Upper lobe of left lung (tissue), 4 donors: ENCODE data around the gene NCK2.

Experiments
- EP300 ChIP-seq, 4 donors: sonication (generic); formaldehyde crosslinking; IDR thresholded peaks; one replicate each; pipeline ENCODE4 v1.5.1; 2017; ENCODE audit warnings: antibody characterized with exemption in 4 of 4, control low read depth in 2 of 4
- POLR2A ChIP-seq, 4 donors: fragments of 450-650 bp; IDR thresholded peaks; one replicate each; pipeline ENCODE4 v1.5.1; 2016 to 2017; ENCODE audit warnings: antibody characterized with exemption in 4 of 4, mild to moderate bottlenecking in 2 of 4
- POLR2AphosphoS5 ChIP-seq, 2 donors: sonication (generic); formaldehyde crosslinking; IDR thresholded peaks; one replicate each; pipeline ENCODE4 v1.5.1; 2017; ENCODE audit warnings: antibody characterized with exemption in 2 of 2
- TF ChIP-seq, protein P1 (sequence below), 6 experiments: fragments of 450-650 bp in 4 of 6; fragments of 200-600 bp in 2 of 6; sonication (generic) in 2 of 6; IDR thresholded peaks; one replicate each; pipeline ENCODE4 v1.5.1; 2016 to 2019; ENCODE audit warnings: antibody characterized with exemption in 6 of 6

DNA sequence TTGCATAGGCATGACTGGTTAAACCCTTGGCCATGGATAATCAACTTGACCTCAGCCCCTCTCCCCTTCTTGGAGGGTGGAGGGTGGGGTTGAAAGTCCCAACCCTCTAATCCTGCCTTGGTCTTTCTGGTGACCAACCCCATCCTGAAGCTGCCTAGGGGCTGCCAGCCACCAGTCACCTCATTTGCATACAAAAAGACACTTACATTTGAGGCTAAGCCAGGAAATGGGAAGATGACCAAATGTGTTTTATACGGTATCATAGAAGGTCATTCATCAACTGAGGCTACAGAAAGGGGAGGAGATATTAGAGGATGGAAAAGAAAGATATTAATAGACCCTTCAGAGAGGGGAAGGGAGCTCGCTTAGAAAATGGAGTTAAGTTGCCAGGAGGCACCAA is 96.8 kb downstream of the NCK2 start:
- TF ChIP-seq, protein P1, sequence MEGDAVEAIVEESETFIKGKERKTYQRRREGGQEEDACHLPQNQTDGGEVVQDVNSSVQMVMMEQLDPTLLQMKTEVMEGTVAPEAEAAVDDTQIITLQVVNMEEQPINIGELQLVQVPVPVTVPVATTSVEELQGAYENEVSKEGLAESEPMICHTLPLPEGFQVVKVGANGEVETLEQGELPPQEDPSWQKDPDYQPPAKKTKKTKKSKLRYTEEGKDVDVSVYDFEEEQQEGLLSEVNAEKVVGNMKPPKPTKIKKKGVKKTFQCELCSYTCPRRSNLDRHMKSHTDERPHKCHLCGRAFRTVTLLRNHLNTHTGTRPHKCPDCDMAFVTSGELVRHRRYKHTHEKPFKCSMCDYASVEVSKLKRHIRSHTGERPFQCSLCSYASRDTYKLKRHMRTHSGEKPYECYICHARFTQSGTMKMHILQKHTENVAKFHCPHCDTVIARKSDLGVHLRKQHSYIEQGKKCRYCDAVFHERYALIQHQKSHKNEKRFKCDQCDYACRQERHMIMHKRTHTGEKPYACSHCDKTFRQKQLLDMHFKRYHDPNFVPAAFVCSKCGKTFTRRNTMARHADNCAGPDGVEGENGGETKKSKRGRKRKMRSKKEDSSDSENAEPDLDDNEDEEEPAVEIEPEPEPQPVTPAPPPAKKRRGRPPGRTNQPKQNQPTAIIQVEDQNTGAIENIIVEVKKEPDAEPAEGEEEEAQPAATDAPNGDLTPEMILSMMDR (IDR thresholded peaks at IDR 0.05): no peak
- no peak for TF ChIP-seq POLR2A (IDR thresholded peaks at IDR 0.05)
- no peak for TF ChIP-seq EP300 (IDR thresholded peaks at IDR 0.05)
- TF ChIP-seq POLR2AphosphoS5 (IDR thresholded peaks at IDR 0.05): no peak
